SK-N-SH (cell line): Measurements from ENCODE around the gene IKBKE. TPM values are rescaled to one million over a fixed set of nuclear protein-coding genes. Genes with fewer than 3 reads are reported as not detected.

ENCODE experiments used
- CTCF ChIA-PET: fragments of 300-600, 350-600 bp; formaldehyde crosslinking; extraction: SDS; loops from one replicate; lab custom pipeline; 2021; lab: Yijun Ruan, JAX
- POLR2A ChIA-PET: fragments of 350-600 bp; sonication (Branson Sonifier 250); formaldehyde crosslinking; extraction: SDS; loops from one replicate; lab custom pipeline; 2020; ENCODE audit warnings: antibody characterized with exemption, inconsistent platforms; lab: Yijun Ruan, JAX
- DNase-seq: peaks from one replicate; pipeline ENCODE4 v3.0.0; 2012
- H2AFZ ChIP-seq: fragments of 200-600 bp; sonication (generic); 2 replicates; pipeline ENCODE4 v1.8.1; 2016; ENCODE audit warnings: antibody characterized with exemption, mild to moderate bottlenecking, low read depth
- H3F3A ChIP-seq: fragments of 200-600 bp; sonication (generic); replicated peaks from 2 replicates; pipeline ENCODE3; 2016; ENCODE audit warnings: antibody characterized with exemption, mild to moderate bottlenecking; ENCODE audit not compliant: insufficient read depth
- H3K27ac ChIP-seq, 2 experiments: fragments of 200-500 bp in 1 of 2; fragments of 200-600 bp in 1 of 2; sonication (Bioruptor generic) in 1 of 2; sonication (generic), shearing (Covaris generic) in 1 of 2; 2 replicates each; pipeline versions ENCODE4 v1.5.1 to v1.6.1; 2014 to 2016; ENCODE audit warnings: low read depth in 2 of 2, inconsistent platforms in 1 of 2, low read length in 1 of 2, mild to moderate bottlenecking in 1 of 2, mixed read lengths in 1 of 2
- H3K27me3 ChIP-seq: fragments of 200-600 bp; sonication (generic), shearing (Covaris generic); 2 replicates; pipeline ENCODE4 v1.6.1; 2016; ENCODE audit warnings: mixed run types; ENCODE audit not compliant: insufficient read depth
- H3K36me3 ChIP-seq, 2 experiments: fragments of 200-500 bp in 1 of 2; fragments of 200-600 bp in 1 of 2; sonication (Bioruptor generic) in 1 of 2; sonication (generic) in 1 of 2; replicated peaks in 1 of 2; 2 replicates each; pipeline versions ENCODE3 to v1.5.1; 2014 to 2016; ENCODE audit warnings: low read length in 1 of 2, mild to moderate bottlenecking in 1 of 2; ENCODE audit not compliant: insufficient read depth in 2 of 2, control insufficient read depth in 1 of 2
- H3K4me1 ChIP-seq, 2 experiments: fragments of 200-500 bp in 1 of 2; fragments of 200-600 bp in 1 of 2; sonication (Bioruptor generic) in 1 of 2; sonication (generic), shearing (Covaris generic) in 1 of 2; 2 replicates each; pipeline versions ENCODE4 v1.5.1 to v1.6.1; 2014 to 2016; ENCODE audit warnings: low read depth in 1 of 2, low read length in 1 of 2, mixed run types in 1 of 2; ENCODE audit not compliant: insufficient read depth in 2 of 2, control insufficient read depth in 1 of 2
- H3K4me2 ChIP-seq: fragments of 200-600 bp; sonication (generic), shearing (Covaris generic); 2 replicates; pipeline ENCODE4 v1.6.1; 2017; ENCODE audit warnings: mixed run types
- H3K4me3 ChIP-seq, 2 experiments: fragments of 200-500 bp in 1 of 2; fragments of 200-600 bp in 1 of 2; sonication (Bioruptor generic) in 1 of 2; sonication (generic), shearing (Covaris generic) in 1 of 2; 2 replicates each; pipeline versions ENCODE4 v1.5.1 to v1.8.1; 2014 to 2016; ENCODE audit warnings: low read depth in 2 of 2, inconsistent platforms in 1 of 2, low read length in 1 of 2, mild to moderate bottlenecking in 1 of 2, mixed read lengths in 1 of 2, moderate library complexity in 1 of 2
- H3K79me2 ChIP-seq: fragments of 200-600 bp; sonication (generic); 2 replicates; pipeline ENCODE4 v1.8.1; 2017; ENCODE audit warnings: mild to moderate bottlenecking; ENCODE audit not compliant: insufficient read depth
- H3K9ac ChIP-seq: fragments of 200-600 bp; sonication (generic); 2 replicates; pipeline ENCODE4 v1.6.1; 2017; ENCODE audit warnings: mixed run types
- H3K9me2 ChIP-seq: fragments of 200-600 bp; sonication (generic); 2 replicates; pipeline ENCODE4 v1.6.1; 2017; ENCODE audit warnings: mixed run types
- H3K9me3 ChIP-seq: fragments of 200-600 bp; sonication (generic); 2 replicates; pipeline ENCODE4 v1.6.1; 2017; ENCODE audit warnings: mixed run types, mild to moderate bottlenecking, moderate library complexity
- H4K20me1 ChIP-seq: fragments of 200-600 bp; sonication (generic); 2 replicates; pipeline ENCODE4 v1.6.1; 2017; ENCODE audit warnings: mild to moderate bottlenecking, mixed run types; ENCODE audit not compliant: insufficient read depth
- CHD2 ChIP-seq: fragments of 150-350 bp; IDR thresholded peaks from 2 replicates; pipeline ENCODE4 v1.6.1; 2018; ENCODE audit warnings: low read length; ENCODE audit not compliant: partially characterized antibody
- EP300 ChIP-seq, 2 experiments: IDR thresholded peaks; 2 replicates each; pipeline versions ENCODE4 v1.4.0 to v1.6.1; 2012; ENCODE audit warnings: borderline replicate concordance in 1 of 2, low read depth in 1 of 2, low read length in 1 of 2
- FOSL2 ChIP-seq: IDR thresholded peaks from 2 replicates; pipeline ENCODE4 v1.4.0; 2012; ENCODE audit warnings: low read depth, mild to moderate bottlenecking, moderate library complexity, borderline replicate concordance
- FOXM1 ChIP-seq: IDR thresholded peaks from 2 replicates; pipeline ENCODE4 v1.4.0; 2012; ENCODE audit warnings: low read depth, mild to moderate bottlenecking
- GABPA ChIP-seq: IDR thresholded peaks from 2 replicates; pipeline ENCODE4 v1.4.0; 2012; ENCODE audit warnings: low read depth, mild to moderate bottlenecking
- GATA2 ChIP-seq: sonication (generic); formaldehyde crosslinking; IDR thresholded peaks from 2 replicates; pipeline ENCODE4 v1.5.0; 2020; ENCODE audit warnings: mild to moderate bottlenecking, missing genetic modification reagents
- MAX ChIP-seq: IDR thresholded peaks from 2 replicates; pipeline ENCODE4 v1.4.0; 2012; ENCODE audit warnings: low read depth
- RAD21 ChIP-seq: IDR thresholded peaks from 2 replicates; pipeline ENCODE4 v1.6.1; 2012; ENCODE audit warnings: mild to moderate bottlenecking, low read length
- RCOR1 ChIP-seq: fragments of 150-350 bp; IDR thresholded peaks from 2 replicates; pipeline ENCODE4 v1.6.1; 2017; ENCODE audit warnings: antibody characterized with exemption, low read length
- REST ChIP-seq: IDR thresholded peaks from 2 replicates; pipeline ENCODE4 v1.6.1; 2012; ENCODE audit warnings: mild to moderate bottlenecking, low read depth, low read length, moderate library complexity
- RFX5 ChIP-seq: IDR thresholded peaks from 2 replicates; pipeline ENCODE4 v1.6.1; 2012; ENCODE audit warnings: mild to moderate bottlenecking, improper control_type of control experiment, low read length
- SIN3A ChIP-seq: IDR thresholded peaks from 2 replicates; pipeline ENCODE4 v1.6.1; 2012; ENCODE audit warnings: low read depth, mild to moderate bottlenecking, low read length, moderate library complexity, borderline replicate concordance
- SMC3 ChIP-seq: IDR thresholded peaks from 2 replicates; pipeline ENCODE4 v1.6.1; 2012; ENCODE audit warnings: low read depth, low read length, improper control_type of control experiment
- TAF1 ChIP-seq: IDR thresholded peaks from 2 replicates; pipeline ENCODE4 v1.6.1; 2012; ENCODE audit warnings: low read depth, mild to moderate bottlenecking, low read length, moderate library complexity, borderline replicate concordance
- TCF12 ChIP-seq: IDR thresholded peaks from 2 replicates; pipeline ENCODE4 v1.4.0; 2012
- TEAD4 ChIP-seq: IDR thresholded peaks from 2 replicates; pipeline ENCODE4 v1.4.0; 2012; ENCODE audit warnings: mild to moderate bottlenecking, borderline replicate concordance; ENCODE audit not compliant: insufficient read depth
- WGBS: methylation state at CpG from one replicate; pipeline ENCODE4 v1.1.6; 2017; ENCODE audit warnings: low lambda C conversion rate; 5-methylcytosine and 5-hydroxymethylcytosine counted together
- polyA plus RNA-seq, 3 experiments: library from polyadenylated mRNA; depleted of rRNA; stranded (reverse); fragments of >200 nt; gene quantifications; 2 replicates each; pipeline ENCODE4 v1.2.3, GENCODE V29; 2012

The IKBKE gene
- polyA plus RNA-seq, 1 of the 3 experiments (the other 2 are of a cell fraction): 14.5 TPM

GRCh38 chr1:206534552-206534951 lies 64.3 kb downstream of the IKBKE start:
- Histone ChIP-seq H3K36me3 (no peaks in the 10 kb centered on the region), H3K4me2 (no peak overlapping the region), H2AFZ (no peak overlapping the region), H4K20me1 (no peaks in the 10 kb centered on the region), H3K9me3 (no peaks in the 10 kb centered on the region), H3K27me3 (no peaks in the 10 kb centered on the region), H3K9me2 (no peaks in the 10 kb centered on the region), H3F3A (no peaks in the 10 kb centered on the region), H3K9ac (no peak overlapping the region), H3K4me3 (no peak overlapping the region), H3K27ac (no peak overlapping the region), H3K79me2 (no peaks in the 10 kb centered on the region), H3K4me1 (peaks cover 0 to 11% of the 10 kb centered on the region in 2 experiments; a peak in 1 of 4 replicates)
- WGBS: 41% methylated on average over 3 of the region's 3 CpGs
- POLR2A ChIA-PET: no interaction called here
- peak; percentile 73 for DNase-seq
- CTCF ChIA-PET: interaction anchor here (1.0 to 17.3 kb wide), 7 partner anchors 9 to 447 kb away, joined by 3 to 241 read pairs (median 9); no protein-coding TSS in a partner anchor
- peak; percentile 57 for TF ChIP-seq CHD2
- TF ChIP-seq FOXM1: no peak
- TF ChIP-seq MAX: no peak
- TF ChIP-seq EP300 (IDR thresholded peaks at IDR 0.05; ENCODE audit: borderline replicate concordance in 1 of 2, low read depth in 1 of 2, low read length in 1 of 2): peak in 1 of 2 experiments; percentile 30; a peak in 1 of 4 replicates
- TF ChIP-seq FOSL2: no peak
- TF ChIP-seq GABPA: no peak
- TF ChIP-seq TAF1: no peak
- TF ChIP-seq GATA2 (CRISPR knock-in tag): peak; percentile 62; the same call in 1 of the 2 replicates
- TF ChIP-seq RCOR1: peak; percentile 70; the same call in 1 of the 2 replicates
- no peak for TF ChIP-seq TEAD4
- TF ChIP-seq REST: no peak
- no peak for TF ChIP-seq RFX5
- no peak for TF ChIP-seq RAD21
- no peak for TF ChIP-seq TCF12
- no peak for TF ChIP-seq SIN3A
- TF ChIP-seq SMC3: no peak
